Erythroblast (primary cell): ENCODE measurements around the gene DPH2.

Experiments used
- GATA1 ChIP-seq: IDR thresholded peaks from 2 replicates; pipeline ENCODE4 v1.6.1; 2011; ENCODE audit warnings: low read depth, mild to moderate bottlenecking, control low read depth, low read length, moderate library complexity
- POLR2A ChIP-seq: IDR thresholded peaks from 2 replicates; pipeline ENCODE4 v1.6.1; 2011; ENCODE audit warnings: mild to moderate bottlenecking, low read length

GRCh38 chr1:43993206-43993914, 23.6 kb downstream of the DPH2 start:
- TF ChIP-seq POLR2A, result no peak
- TF ChIP-seq GATA1, result no peak
